B cell (primary cell): ENCODE measurements around the gene SLC5A10. TPM values are rescaled to one million over a fixed set of nuclear protein-coding genes. Genes with fewer than 3 reads are reported as not detected.

Experiments
- ATAC-seq: fragments of 200-7000 bp; cut with Tn5 transposase; one replicate; pipeline ENCODE4 v1.10.0; 2021; ENCODE audit warnings: low read depth, mild to moderate bottlenecking, moderate number of reproducible peaks, moderate library complexity
- CTCF ChIA-PET: fragments of 350-600 bp; sonication (Branson Sonifier 250); formaldehyde crosslinking; loops from one replicate; lab custom pipeline; 2021; ENCODE audit warnings: antibody characterized with exemption, inconsistent platforms; lab: Charles Lee
- POLR2A ChIA-PET: fragments of 350-600 bp; sonication (Branson Sonifier 250); formaldehyde crosslinking; loops from one replicate; lab custom pipeline; 2021; ENCODE audit warnings: antibody characterized with exemption; lab: Charles Lee
- DNase-seq: peaks from one replicate; pipeline ENCODE4 v3.0.0; 2013
- H2AFZ ChIP-seq: 2 replicates; pipeline ENCODE4 v1.6.1; 2012; ENCODE audit warnings: mild to moderate bottlenecking, low read depth, low read length; ENCODE audit not compliant: insufficient read depth, poor library complexity, severe bottlenecking
- H3K27ac ChIP-seq, 2 donors: 1 replicate in 1 of 2; 2 replicates in 1 of 2; pipeline ENCODE4 v1.5.1; 2012 to 2013; ENCODE audit warnings: low read length in 2 of 2, mild to moderate bottlenecking in 2 of 2, moderate library complexity in 1 of 2
- H3K27me3 ChIP-seq, 4 experiments: fragments of 200-600 bp in 1 of 4; sonication (generic) in 1 of 4; replicated peaks in 1 of 4; 1 replicate in 2 of 4; 2 replicates in 2 of 4; pipeline versions ENCODE4 v1.6.1 to v1.7.0; 2013 to 2016; ENCODE audit warnings: low read length in 3 of 4, mild to moderate bottlenecking in 2 of 4, mixed read lengths in 1 of 4, moderate library complexity in 1 of 4; ENCODE audit not compliant: insufficient read depth in 4 of 4, control insufficient read depth in 3 of 4; ENCODE audit errors: control extremely low read depth in 1 of 4
- H3K36me3 ChIP-seq, 2 experiments: replicated peaks in 1 of 2; 1 replicate in 1 of 2; 2 replicates in 1 of 2; pipeline versions ENCODE4 v1.6.1 to v1.7.1; 2013; ENCODE audit warnings: low read length in 1 of 2; ENCODE audit not compliant: insufficient read depth in 2 of 2, control insufficient read depth in 1 of 2; ENCODE audit errors: control extremely low read depth in 1 of 2, extremely low read depth in 1 of 2
- H3K4me1 ChIP-seq, 2 donors: fragments of 200-600 bp in 1 of 2; sonication (generic) in 1 of 2; 1 replicate in 1 of 2; 2 replicates in 1 of 2; pipeline versions ENCODE4 v1.5.1 to v1.6.1; 2013 to 2017; ENCODE audit warnings: low read length in 2 of 2; ENCODE audit not compliant: control insufficient read depth in 2 of 2, insufficient read depth in 2 of 2
- H3K4me2 ChIP-seq: replicated peaks from 2 replicates; pipeline ENCODE3; 2012; ENCODE audit warnings: mild to moderate bottlenecking, low read depth, low read length; ENCODE audit not compliant: poor library complexity, severe bottlenecking
- H3K4me3 ChIP-seq, 5 experiments: fragments of 200-600 bp in 1 of 5; sonication (generic) in 1 of 5; 1 replicate in 3 of 5; 2 replicates in 2 of 5; pipeline versions ENCODE4 v1.5.1 to v1.7.0; 2011 to 2016; ENCODE audit warnings: low read length in 4 of 5, mild to moderate bottlenecking in 4 of 5, low read depth in 2 of 5, control low read depth in 1 of 5, moderate library complexity in 1 of 5; ENCODE audit not compliant: insufficient read depth in 1 of 5; ENCODE audit errors: control extremely low read depth in 1 of 5, extremely low read depth in 1 of 5
- H3K79me2 ChIP-seq: fragments of 200-600 bp; sonication (generic); one replicate; pipeline ENCODE4 v1.6.0; 2016; ENCODE audit warnings: low read length; ENCODE audit not compliant: control insufficient read depth, insufficient read depth
- H3K9ac ChIP-seq: fragments of 200-600 bp; sonication (generic); 2 replicates; pipeline ENCODE4 v1.6.1; 2017; ENCODE audit warnings: mild to moderate bottlenecking, low read length, moderate library complexity
- H3K9me3 ChIP-seq, 3 donors: one replicate each; pipeline versions ENCODE4 v1.6.1 to v1.7.1; 2013; ENCODE audit warnings: low read length in 2 of 3; ENCODE audit not compliant: control insufficient read depth in 2 of 3, insufficient read depth in 1 of 3; ENCODE audit errors: control extremely low read depth in 1 of 3
- H4K20me1 ChIP-seq: 2 replicates; pipeline ENCODE4 v1.6.0; 2012; ENCODE audit warnings: mild to moderate bottlenecking, low read length; ENCODE audit not compliant: insufficient read depth, control insufficient read depth, poor library complexity, severe bottlenecking
- H3K27ac Mint-ChIP-seq: one replicate; pipeline ENCODE4 v1.8.0; 2021; ENCODE audit warnings: mixed read lengths
- H3K27me3 Mint-ChIP-seq: one replicate; pipeline ENCODE4 v1.8.0; 2021; ENCODE audit warnings: mixed read lengths
- H3K4me1 Mint-ChIP-seq: one replicate; pipeline ENCODE4 v1.8.0; 2021; ENCODE audit warnings: mixed read lengths
- H3K4me3 Mint-ChIP-seq: one replicate; pipeline ENCODE4 v1.8.0; 2021; ENCODE audit warnings: mixed read lengths
- H3K9me3 Mint-ChIP-seq: one replicate; pipeline ENCODE4 v1.8.0; 2022; ENCODE audit warnings: mixed read lengths; ENCODE audit not compliant: insufficient read depth
- CTCF ChIP-seq: fragments of 200-600 bp; IDR thresholded peaks from one replicate; pipeline ENCODE4 v1.8.0; 2022; ENCODE audit warnings: antibody characterized with exemption, mild to moderate bottlenecking
- EZH2 ChIP-seq: IDR thresholded peaks from 2 replicates; pipeline ENCODE4 v1.6.1; 2012; ENCODE audit warnings: borderline replicate concordance, low read depth, mild to moderate bottlenecking, moderate library complexity, low read length; ENCODE audit not compliant: insufficient read depth, poor library complexity, severe bottlenecking
- whole genome bisulfite sequencing: methylation state at CpG from one replicate; pipeline ENCODE4 v1.1.5; 2013; ENCODE audit warnings: missing lambda C conversion rate; ENCODE audit not compliant: insufficient coverage; 5-methylcytosine and 5-hydroxymethylcytosine counted together
- intact Hi-C: fragments of 100-400 bp; cut with micrococcal nuclease; formaldehyde crosslinking; loops from one replicate; pipeline ENCODE4 v1.10.0; 2022
- polyA plus RNA-seq: library from polyadenylated mRNA; depleted of rRNA; stranded (reverse); fragments of >200 nt; gene quantifications from 2 replicates; pipeline ENCODE4 v1.2.3, GENCODE V29; 2012
- total RNA-seq, 2 donors: library from RNA; stranded (reverse); fragments of 120-200 nt in 1 of 2; gene quantifications; 1 replicate in 1 of 2; 2 replicates in 1 of 2; pipeline versions ENCODE4 v1.2.3 to v1.2.4, GENCODE V29; 2013 to 2022

SLC5A10 gene
- total and polyA plus RNA-seq, 2 donors (not counting 1 experiment from before 2014, with no cell fraction given), result not detected

DNA sequence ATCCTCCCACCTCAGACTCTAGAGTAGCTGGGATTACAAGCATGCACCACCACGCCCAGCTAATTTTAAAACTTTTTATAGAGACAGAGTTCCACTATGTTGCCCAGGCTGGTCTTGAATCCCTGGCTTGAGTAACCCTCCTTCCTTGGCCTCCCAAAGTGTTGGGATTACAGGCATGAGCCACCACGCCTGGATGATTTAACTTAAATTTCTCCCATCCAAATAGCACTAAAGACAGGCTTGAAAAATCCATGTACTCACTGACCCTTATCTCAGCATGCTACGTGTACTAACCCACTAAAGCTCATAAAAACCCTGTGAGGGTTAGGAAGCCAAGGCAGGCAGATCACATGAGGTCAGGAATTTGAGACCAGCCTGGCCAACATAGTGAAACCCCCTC, 4.6 kb downstream of the SLC5A10 start:
- peaks cover 6% of the 10 kb centered on the region for H3K4me1 Mint-ChIP-seq
- intact Hi-C loops, result no loop called here

GRCh38 chr17:18957831-18958230, 5.9 kb downstream of the SLC5A10 start:
- DNase-seq (no peak), ATAC-seq (no peak)
- H3K4me2 ChIP-seq, result no peak overlapping the region
- H3K9me3 ChIP-seq, result peaks cover 0 to 5% (median 0%) of the 10 kb centered on the region in 3 donors
- no peak overlapping the region for H3K9ac ChIP-seq
- Mint-ChIP-seq H3K4me3 (no peak overlapping the region), H3K27me3 (no peaks in the 10 kb centered on the region), H3K27ac (no peak overlapping the region), H3K9me3 (no peaks in the 10 kb centered on the region), H3K4me1 (peaks cover 6% of the 10 kb centered on the region)
- H3K4me3 ChIP-seq, result no peak overlapping the region
- H2AFZ ChIP-seq, result no peak overlapping the region
- H3K4me1 ChIP-seq, result peaks cover 0 to 17% of the 10 kb centered on the region in 2 donors
- H4K20me1 ChIP-seq, result no peaks in the 10 kb centered on the region
- intact Hi-C loops, result no loop called here
- no peaks in the 10 kb centered on the region for H3K27me3 ChIP-seq
- POLR2A ChIA-PET, result no interaction called here
- H3K79me2 ChIP-seq, result no peaks in the 10 kb centered on the region
- CTCF ChIA-PET, result interaction anchor here (0.8 kb wide), 1 partner anchor 57 kb away, joined by 3 read pairs; no protein-coding TSS in a partner anchor
- no peaks in the 10 kb centered on the region for H3K36me3 ChIP-seq
- H3K27ac ChIP-seq, result no peak overlapping the region
- 86% methylated on average over 4 of the region's 4 CpGs for WGBS
- TF ChIP-seq EZH2 (no peak), CTCF (no peak)

More for the DNA sequence above, 4.6 kb downstream of the SLC5A10 start:
- Mint-ChIP-seq H3K27me3 (no peaks in the 10 kb centered on the region), H3K9me3 (no peaks in the 10 kb centered on the region), H3K27ac (no peak overlapping the region), H3K4me3 (no peak overlapping the region)
- no peaks in the 10 kb centered on the region for H4K20me1 ChIP-seq
- no peak for DNase-seq
- H3K4me2 ChIP-seq, result no peak overlapping the region
- no peak overlapping the region for H3K27ac ChIP-seq
- no peaks in the 10 kb centered on the region for H3K79me2 ChIP-seq
- peaks cover 0 to 5% (median 0%) of the 10 kb centered on the region in 3 donors for H3K9me3 ChIP-seq
- no peak overlapping the region for H3K4me3 ChIP-seq
- no peak for TF ChIP-seq EZH2
- no peak for TF ChIP-seq CTCF
- peaks cover 0 to 16% of the 10 kb centered on the region in 2 donors for H3K4me1 ChIP-seq
- WGBS, result 75% methylated on average over 2 of the region's 3 CpGs
- ATAC-seq, result no peak
- ChIA-PET POLR2A (no interaction called here), CTCF (no interaction called here)
- H3K27me3 ChIP-seq, result no peaks in the 10 kb centered on the region
- H2AFZ ChIP-seq, result no peak overlapping the region
- H3K36me3 ChIP-seq, result no peaks in the 10 kb centered on the region
- H3K9ac ChIP-seq, result no peak overlapping the region
